ENCODE results near the gene CALML6. TPM values are rescaled to one million over a fixed set of nuclear protein-coding genes. Genes with fewer than 3 reads are reported as not detected.

CALML6 gene
- total RNA-seq, 1 donor from 2014 or later, result 2.3 TPM

DNA sequence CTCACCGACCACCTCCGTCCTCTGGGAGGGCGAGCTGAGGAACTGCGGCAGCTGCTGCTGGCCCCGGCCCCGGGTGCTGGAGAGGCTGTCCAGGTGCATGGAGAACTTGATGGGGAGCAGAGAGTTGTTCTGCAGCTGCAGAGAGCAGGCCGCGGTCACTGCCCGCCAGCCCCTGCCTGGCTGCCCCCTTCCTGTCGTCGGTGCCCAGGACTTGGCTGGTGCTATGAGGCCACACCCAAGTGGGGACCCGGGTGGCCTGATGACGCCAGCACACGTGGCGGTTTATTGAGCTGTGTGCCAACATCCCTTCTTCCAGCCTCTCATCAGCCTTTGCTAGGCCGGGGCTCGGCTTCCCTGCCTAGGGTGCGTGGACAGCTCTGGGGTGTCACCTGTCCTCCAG, 9.3 kb downstream of the CALML6 start:
- TF ChIP-seq CTCF (IDR thresholded peaks at IDR 0.05), result no peak
- H3K4me3 Mint-ChIP-seq (ENCODE audit: unreplicated experiment), result no peak overlapping the region
- H3K36me3 Mint-ChIP-seq (ENCODE audit: low read depth), result no peaks in the 10 kb centered on the region
- H3K4me1 Mint-ChIP-seq (ENCODE audit: low read depth), result peaks cover 2% of the 10 kb centered on the region
- no peaks in the 10 kb centered on the region for H3K9me3 Mint-ChIP-seq (ENCODE audit: low read depth)
- H3K27ac Mint-ChIP-seq (ENCODE audit: unreplicated experiment), result no peak overlapping the region
- no peaks in the 10 kb centered on the region for H3K27me3 Mint-ChIP-seq (ENCODE audit: low read depth)
- DNase-seq (ENCODE audit: low spot score), result no peak

- Mint-ChIP-seq H3K27ac (ENCODE audit: unreplicated experiment) (no peak overlapping the region), H3K4me1 (ENCODE audit: low read depth) (no peaks in the 10 kb centered on the region), H3K36me3 (ENCODE audit: low read depth) (no peaks in the 10 kb centered on the region), H3K27me3 (ENCODE audit: low read depth) (no peaks in the 10 kb centered on the region), H3K9me3 (ENCODE audit: low read depth) (no peaks in the 10 kb centered on the region), H3K4me3 (ENCODE audit: unreplicated experiment) (no peak overlapping the region)
- no peak for TF ChIP-seq CTCF (IDR thresholded peaks at IDR 0.05)
- peak; percentile 92 for DNase-seq (ENCODE audit: low spot score)
Observed at GRCh38 chr1:1924849-1925248, 9.8 kb downstream of the CALML6 start.

DNA sequence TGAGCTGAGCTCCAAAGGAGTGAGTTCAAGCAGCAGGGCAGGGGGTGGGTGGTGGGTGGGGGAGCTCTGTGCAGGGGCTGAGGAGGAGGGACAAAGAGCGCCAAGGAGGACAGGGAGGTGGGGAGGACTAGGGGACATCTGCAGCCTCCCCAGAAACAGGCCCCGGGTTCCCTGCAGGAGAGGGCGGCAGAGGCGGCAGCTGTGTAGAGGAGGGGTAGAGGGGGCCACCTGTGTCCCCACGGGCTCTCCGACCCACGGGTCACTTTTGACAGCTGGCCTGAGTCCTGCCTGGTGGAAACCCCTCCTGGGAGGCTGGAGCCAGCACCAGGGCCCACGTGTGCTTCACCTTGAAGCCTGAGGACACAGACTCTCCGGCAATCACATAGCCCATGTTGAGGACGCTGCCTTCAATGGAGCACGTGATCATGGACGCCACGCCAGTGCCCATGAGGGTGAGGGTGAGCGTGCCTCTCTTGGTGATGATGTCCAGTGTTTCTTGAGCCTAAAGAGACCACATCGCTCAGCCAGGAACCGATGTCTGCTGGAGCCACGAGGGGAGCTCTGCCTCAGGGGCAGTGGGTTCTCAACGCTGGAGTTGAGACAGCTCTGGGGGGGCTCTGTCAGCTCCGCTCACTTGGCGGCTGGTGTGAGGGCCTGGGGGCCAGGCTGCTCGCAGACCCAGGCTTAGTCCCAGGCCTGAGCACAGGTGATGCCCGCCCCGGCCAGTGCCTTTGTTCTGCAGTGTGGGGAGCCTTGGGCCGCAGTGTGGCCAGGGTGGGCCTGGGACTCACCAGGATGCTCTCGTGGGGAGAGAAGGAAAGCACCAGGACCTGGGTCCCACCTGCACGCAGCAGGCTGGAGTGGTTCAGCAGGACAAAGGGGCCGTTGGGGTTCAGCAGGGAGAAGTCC, 10.6 kb downstream of the CALML6 start:
- Mint-ChIP-seq H3K4me1 (ENCODE audit: low read depth) (no peaks in the 10 kb centered on the region), H3K27ac (ENCODE audit: unreplicated experiment) (no peak overlapping the region), H3K9me3 (ENCODE audit: low read depth) (no peaks in the 10 kb centered on the region), H3K4me3 (ENCODE audit: unreplicated experiment) (no peak overlapping the region), H3K36me3 (ENCODE audit: low read depth) (no peaks in the 10 kb centered on the region), H3K27me3 (ENCODE audit: low read depth) (no peaks in the 10 kb centered on the region)
- DNase-seq (ENCODE audit: low spot score), result no peak
- no peak for TF ChIP-seq CTCF (IDR thresholded peaks at IDR 0.05)

DNA sequence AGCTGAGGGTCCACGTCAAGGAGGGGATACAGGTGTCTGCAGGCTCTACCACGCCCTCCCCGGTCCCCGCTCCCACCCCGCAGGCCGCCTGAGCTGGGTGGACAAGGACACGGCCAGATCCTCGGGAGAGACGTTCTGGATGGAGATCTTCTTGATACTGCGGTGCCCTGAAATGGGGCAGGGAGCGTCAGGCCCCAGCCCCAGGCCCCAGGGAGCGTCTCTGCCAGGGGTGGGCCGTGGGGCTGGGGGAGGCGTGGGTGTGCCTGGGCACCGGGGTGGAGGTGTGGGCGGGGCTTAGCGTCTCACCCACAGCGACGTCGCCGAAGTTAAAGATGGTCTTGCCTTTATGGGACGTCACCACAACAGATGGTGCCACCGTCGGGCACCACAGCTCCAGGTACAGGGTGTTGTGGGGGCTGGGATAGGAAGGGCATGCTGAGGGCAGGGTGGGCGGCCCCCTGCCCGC, 11.3 kb downstream of the CALML6 start:
- TF ChIP-seq CTCF (IDR thresholded peaks at IDR 0.05), result no peak
- Mint-ChIP-seq H3K4me3 (ENCODE audit: unreplicated experiment) (no peak overlapping the region), H3K27me3 (ENCODE audit: low read depth) (no peaks in the 10 kb centered on the region), H3K4me1 (ENCODE audit: low read depth) (no peaks in the 10 kb centered on the region), H3K36me3 (ENCODE audit: low read depth) (no peaks in the 10 kb centered on the region), H3K27ac (ENCODE audit: unreplicated experiment) (no peak overlapping the region), H3K9me3 (ENCODE audit: low read depth) (no peaks in the 10 kb centered on the region)
- DNase-seq (ENCODE audit: low spot score), result no peak

GRCh38 chr1:1926886-1927660, 12.0 kb downstream of the CALML6 start:
- no peak overlapping the region for H3K4me3 Mint-ChIP-seq (ENCODE audit: unreplicated experiment)
- no peak overlapping the region for H3K27ac Mint-ChIP-seq (ENCODE audit: unreplicated experiment)
- no peak for TF ChIP-seq CTCF (IDR thresholded peaks at IDR 0.05)
- no peaks in the 10 kb centered on the region for H3K36me3 Mint-ChIP-seq (ENCODE audit: low read depth)
- no peak for DNase-seq (ENCODE audit: low spot score)
- no peaks in the 10 kb centered on the region for H3K4me1 Mint-ChIP-seq (ENCODE audit: low read depth)
- H3K9me3 Mint-ChIP-seq (ENCODE audit: low read depth), result no peaks in the 10 kb centered on the region
- H3K27me3 Mint-ChIP-seq (ENCODE audit: low read depth), result no peaks in the 10 kb centered on the region

Data from chondrocyte (in vitro differentiated cells).